IMR-90 (cell line): ENCODE measurements around the gene ARHGAP24. TPM values are rescaled to one million over a fixed set of nuclear protein-coding genes. Genes with fewer than 3 reads are reported as not detected.

Source experiments
- ATAC-seq: fragments of 200-7000 bp; cut with Tn5 transposase; 2 replicates; pipeline ENCODE4 v1.9.1; 2020; ENCODE audit warnings: low read depth, mild to moderate bottlenecking, moderate library complexity
- BruUV-seq: library from RNA; stranded (reverse); fragments of 400-500 nt; replicated peaks from 2 replicates; lab custom pipeline; 2021; lab: Mats Ljungman, UMichigan
- CTCF ChIA-PET: fragments of 300-600 bp; formaldehyde crosslinking; extraction: SDS; loops from one replicate; lab custom pipeline; 2021; ENCODE audit warnings: antibody characterized with exemption; lab: Yijun Ruan, JAX
- POLR2A ChIA-PET: fragments of 300-600 bp; sonication (Branson Sonifier 250); formaldehyde crosslinking; loops from one replicate; lab custom pipeline; 2022; ENCODE audit warnings: antibody characterized with exemption; ENCODE audit not compliant: unreplicated experiment; lab: Charles Lee
- DNase-seq: peaks from one replicate; pipeline ENCODE4 v3.0.0; 2013
- H2AFZ ChIP-seq: replicated peaks from 2 replicates; pipeline ENCODE3; 2013; ENCODE audit warnings: low read length, mild to moderate bottlenecking; ENCODE audit not compliant: poor library complexity
- H2AK5ac ChIP-seq: 2 replicates; pipeline ENCODE4 v1.6.1; 2013; ENCODE audit warnings: low read depth, low read length, inconsistent platforms
- H2AK9ac ChIP-seq: replicated peaks from 2 replicates; pipeline ENCODE3; 2013; ENCODE audit warnings: mild to moderate bottlenecking, low read depth, low read length, moderate library complexity; ENCODE audit not compliant: poor library complexity
- H2BK120ac ChIP-seq: 2 replicates; pipeline ENCODE4 v1.6.1; 2013; ENCODE audit warnings: low read depth, low read length, inconsistent platforms
- H2BK15ac ChIP-seq: 3 replicates; pipeline ENCODE4 v1.6.1; 2013; ENCODE audit warnings: low read depth, low read length, inconsistent platforms
- H2BK20ac ChIP-seq: 2 replicates; pipeline ENCODE4 v1.6.1; 2013; ENCODE audit warnings: low read depth, mild to moderate bottlenecking, inconsistent platforms, low read length, moderate library complexity
- H2BK5ac ChIP-seq: 2 replicates; pipeline ENCODE4 v1.6.1; 2013; ENCODE audit warnings: mild to moderate bottlenecking, low read depth, low read length, inconsistent platforms; ENCODE audit not compliant: poor library complexity, severe bottlenecking
- H3K14ac ChIP-seq: replicated peaks from 2 replicates; pipeline ENCODE4 v1.6.1; 2013; ENCODE audit warnings: low read depth, low read length, inconsistent platforms
- H3K18ac ChIP-seq: 2 replicates; pipeline ENCODE4 v1.6.1; 2013; ENCODE audit warnings: low read depth, low read length, control low read depth
- H3K23ac ChIP-seq: 2 replicates; pipeline ENCODE4 v1.6.1; 2013; ENCODE audit warnings: low read depth, low read length, inconsistent platforms
- H3K27ac ChIP-seq: 2 replicates; pipeline ENCODE4 v1.5.1; 2013; ENCODE audit warnings: mild to moderate bottlenecking, control low read depth, low read length; ENCODE audit not compliant: insufficient read depth
- H3K27me3 ChIP-seq: 2 replicates; pipeline ENCODE4 v1.6.1; 2013; ENCODE audit warnings: low read length; ENCODE audit not compliant: control insufficient read depth, insufficient read depth
- H3K36me3 ChIP-seq: 2 replicates; pipeline ENCODE4 v1.6.1; 2013; ENCODE audit warnings: low read length, mixed read lengths; ENCODE audit not compliant: control insufficient read depth, insufficient read depth
- H3K4ac ChIP-seq: 2 replicates; pipeline ENCODE4 v1.6.1; 2013; ENCODE audit warnings: low read depth, low read length, inconsistent platforms
- H3K4me1 ChIP-seq: 2 replicates; pipeline ENCODE4 v1.6.1; 2013; ENCODE audit warnings: low read length, mixed read lengths; ENCODE audit not compliant: control insufficient read depth, insufficient read depth
- H3K4me2 ChIP-seq: 2 replicates; pipeline ENCODE4 v1.6.1; 2013; ENCODE audit warnings: low read depth, mild to moderate bottlenecking, control low read depth, low read length, moderate library complexity
- H3K4me3 ChIP-seq: 2 replicates; pipeline ENCODE4 v1.5.1; 2013; ENCODE audit warnings: low read depth, mild to moderate bottlenecking, control low read depth, low read length, moderate library complexity; ENCODE audit not compliant: insufficient read depth
- H3K56ac ChIP-seq: 2 replicates; pipeline ENCODE4 v1.6.1; 2013; ENCODE audit warnings: low read length, inconsistent platforms; ENCODE audit not compliant: insufficient read depth; ENCODE audit errors: extremely low read depth
- H3K79me1 ChIP-seq, 2 experiments: 2 replicates each; pipeline ENCODE4 v1.6.1; 2013; ENCODE audit warnings: low read length in 2 of 2, inconsistent platforms in 1 of 2, low read depth in 1 of 2
- H3K9ac ChIP-seq: 2 replicates; pipeline ENCODE4 v1.6.1; 2013; ENCODE audit warnings: low read depth, low read length, control low read depth
- H3K9me1 ChIP-seq: 2 replicates; pipeline ENCODE4 v1.6.1; 2013; ENCODE audit warnings: low read length, inconsistent platforms; ENCODE audit not compliant: insufficient read depth
- H3K9me3 ChIP-seq: 2 replicates; pipeline ENCODE4 v1.6.1; 2013; ENCODE audit warnings: low read length; ENCODE audit not compliant: control insufficient read depth, insufficient read depth
- H4K20me1 ChIP-seq: 2 replicates; pipeline ENCODE4 v1.6.1; 2013; ENCODE audit warnings: low read length, inconsistent platforms; ENCODE audit not compliant: insufficient read depth
- H4K5ac ChIP-seq: 2 replicates; pipeline ENCODE4 v1.6.1; 2013; ENCODE audit warnings: mild to moderate bottlenecking, low read depth, low read length, control low read depth
- H4K8ac ChIP-seq, 2 experiments: 2 replicates each; pipeline ENCODE4 v1.6.1; 2013; ENCODE audit warnings: low read depth in 2 of 2, low read length in 2 of 2, control low read depth in 1 of 2, inconsistent platforms in 1 of 2
- H4K91ac ChIP-seq: 2 replicates; pipeline ENCODE4 v1.6.1; 2013; ENCODE audit warnings: low read depth, low read length, inconsistent platforms; ENCODE audit not compliant: insufficient read depth
- BHLHE40 ChIP-seq: fragments of 150-350 bp; IDR thresholded peaks from 2 replicates; pipeline ENCODE4 v1.6.1; 2016; ENCODE audit warnings: mild to moderate bottlenecking, low read depth, low read length
- CEBPB ChIP-seq: IDR thresholded peaks from 2 replicates; pipeline ENCODE4 v1.6.1; 2012; ENCODE audit warnings: low read depth, low read length, improper control_type of control experiment
- WGBS, 2 experiments: methylation state at CpG; one replicate each; pipeline versions ENCODE4 v1.1.5 to v1.1.7; 2013; ENCODE audit warnings: missing lambda C conversion rate in 2 of 2; ENCODE audit not compliant: insufficient read length in 1 of 2; ENCODE audit errors: extremely low coverage in 2 of 2; 5-methylcytosine and 5-hydroxymethylcytosine counted together
- dilution Hi-C: fragments of 300-500 bp; cut with HindIII; formaldehyde crosslinking; loops from one replicate; pipeline ENCODE4 v1.14.3; 2018; ENCODE audit warnings: low sequenced_read_pairs; ENCODE audit not compliant: unreplicated experiment
- in situ Hi-C: fragments of 300-500 bp; cut with MboI; formaldehyde crosslinking; loops from 3 replicates; pipeline ENCODE4 v1.14.3; 2019; ENCODE audit warnings: low sequenced_read_pairs, inconsistent platforms, mixed read lengths
- intact Hi-C: fragments of 100-400 bp; cut with micrococcal nuclease; formaldehyde crosslinking; loops from 2 replicates; pipeline ENCODE4 v1.10.0; 2022
- polyA plus RNA-seq, 3 experiments: library from polyadenylated mRNA; depleted of rRNA; stranded (reverse); fragments of >200 nt; gene quantifications; 2 replicates each; pipeline ENCODE4 v1.2.3, GENCODE V29; 2012; ENCODE audit warnings: low replicate concordance in 1 of 3
- total RNA-seq: library from RNA; depleted of rRNA; stranded (reverse); fragments of >200 nt; gene quantifications from 2 replicates; pipeline ENCODE4 v1.2.3, GENCODE V29; 2012

Gene ARHGAP24
- total and polyA plus RNA-seq, 2 of the 4 experiments (the other 2 are of a cell fraction): 11.9 to 24.0 TPM

DNA sequence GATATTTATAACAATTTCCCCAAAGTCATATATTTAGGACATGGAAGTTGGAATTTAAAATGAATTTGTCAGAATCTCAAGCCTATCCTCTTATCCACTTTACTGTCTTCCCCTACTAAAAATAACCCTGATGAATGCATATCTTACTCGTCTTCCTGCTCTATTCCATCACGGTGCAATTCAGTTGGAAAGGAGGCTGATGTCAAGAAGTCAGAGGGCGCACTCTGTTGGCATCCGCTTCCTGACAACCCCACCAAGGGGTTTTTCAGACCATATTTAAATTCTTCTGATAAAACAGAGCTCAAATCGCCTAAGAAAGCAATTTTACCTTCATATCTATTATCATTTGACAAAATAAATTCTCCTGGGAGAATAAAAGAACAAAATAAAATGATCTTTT is 233.5 kb downstream of the ARHGAP24 start:
- in situ Hi-C loops: no loop called here
- TF ChIP-seq CEBPB: no peak
- TF ChIP-seq BHLHE40: no peak
- H3K79me1 ChIP-seq: no peaks in the 10 kb centered on the region
- H3K9me1 ChIP-seq: no peaks in the 10 kb centered on the region
- CTCF ChIA-PET: interaction anchor here (0.5 kb wide), 1 partner anchor 361 kb away, joined by 6 read pairs; no protein-coding TSS in a partner anchor
- no peak overlapping the region for H4K5ac ChIP-seq
- H3K4me2 ChIP-seq: no peak overlapping the region
- H3K23ac ChIP-seq: no peak overlapping the region
- no peak overlapping the region for H4K8ac ChIP-seq
- no peak overlapping the region for H2BK120ac ChIP-seq
- no peak overlapping the region for H3K18ac ChIP-seq
- H2AK5ac ChIP-seq: no peak overlapping the region
- BruUV-seq: no TSS peak
- intact Hi-C loops: no loop called here
- no peak overlapping the region for H3K4ac ChIP-seq
- no peaks in the 10 kb centered on the region for H4K20me1 ChIP-seq
- no peak overlapping the region for H3K27ac ChIP-seq
- no peaks in the 10 kb centered on the region for H3K36me3 ChIP-seq
- no peak overlapping the region for H2BK5ac ChIP-seq
- dilution Hi-C loops: no loop called here
- no peak overlapping the region for H3K14ac ChIP-seq
- H4K91ac ChIP-seq: no peak overlapping the region
- H2AFZ ChIP-seq: no peak overlapping the region
- ATAC-seq: no peak
- H3K4me3 ChIP-seq: no peak overlapping the region
- H3K27me3 ChIP-seq: no peaks in the 10 kb centered on the region
- no peak overlapping the region for H2BK20ac ChIP-seq
- H2AK9ac ChIP-seq: no peak overlapping the region
- no peak overlapping the region for H3K9ac ChIP-seq
- no peaks in the 10 kb centered on the region for H3K9me3 ChIP-seq
- DNase-seq: no peak
- H3K4me1 ChIP-seq: no peaks in the 10 kb centered on the region
- POLR2A ChIA-PET: no interaction called here
- WGBS, 2 experiments: no CpG with 5 or more reads among the region's 5 CpGs
- no peak overlapping the region for H2BK15ac ChIP-seq
- H3K56ac ChIP-seq: no peak overlapping the region
